Thoracic aorta (tissue), 2 donors: ENCODE results near the gene OPTC. TPM values are rescaled to one million over a fixed set of nuclear protein-coding genes. Genes with fewer than 3 reads are reported as not detected.

Experiments
- ATAC-seq: fragments of 150-250 bp; one replicate; pipeline ENCODE4 v1.8.0; 2017; ENCODE audit warnings: low read depth; ENCODE audit not compliant: insufficient number of reproducible peaks, low FRiP score
- DNase-seq: peaks from one replicate; pipeline ENCODE4 v3.0.0-alpha.2; 2020; ENCODE audit warnings: low spot score
- H3K27ac ChIP-seq, 2 donors: fragments of 200-600 bp; sonication (generic); 1 replicate in 1 of 2; 2 replicates in 1 of 2; pipeline ENCODE4 v1.5.1; 2016; ENCODE audit warnings: mild to moderate bottlenecking in 2 of 2, moderate library complexity in 2 of 2
- H3K27me3 ChIP-seq: fragments of 200-600 bp; sonication (generic); replicated peaks from 2 replicates; pipeline ENCODE4 v1.6.0; 2016; ENCODE audit warnings: mild to moderate bottlenecking; ENCODE audit not compliant: insufficient read depth
- H3K36me3 ChIP-seq: fragments of 200-600 bp; sonication (generic); one replicate; pipeline ENCODE4 v1.5.1; 2016
- H3K4me1 ChIP-seq, 2 donors: fragments of 200-600 bp; sonication (generic); 1 replicate in 1 of 2; 2 replicates in 1 of 2; pipeline versions ENCODE4 v1.5.1 to v1.6.0; 2016; ENCODE audit warnings: low read depth in 2 of 2, mild to moderate bottlenecking in 1 of 2; ENCODE audit not compliant: control insufficient read depth in 1 of 2
- H3K4me3 ChIP-seq: fragments of 200-600 bp; sonication (generic); 2 replicates; pipeline ENCODE4 v1.5.1; 2016; ENCODE audit warnings: mild to moderate bottlenecking
- H3K9me3 ChIP-seq: fragments of 200-600 bp; sonication (generic); 2 replicates; pipeline ENCODE4 v1.5.1; 2016
- CTCF ChIP-seq: fragments of 200-600 bp; sonication (generic); IDR thresholded peaks from one replicate; pipeline ENCODE4 v1.5.1; 2019; ENCODE audit warnings: antibody characterized with exemption
- total RNA-seq, 2 donors: library from RNA; depleted of rRNA; stranded (reverse); fragments of >200 nt; gene quantifications; one replicate each; pipeline versions ENCODE4 v1.1.0 to v1.2.3, GENCODE V29; 2016

The OPTC gene
- total RNA-seq, 2 donors from 2014 or later: not detected

DNA sequence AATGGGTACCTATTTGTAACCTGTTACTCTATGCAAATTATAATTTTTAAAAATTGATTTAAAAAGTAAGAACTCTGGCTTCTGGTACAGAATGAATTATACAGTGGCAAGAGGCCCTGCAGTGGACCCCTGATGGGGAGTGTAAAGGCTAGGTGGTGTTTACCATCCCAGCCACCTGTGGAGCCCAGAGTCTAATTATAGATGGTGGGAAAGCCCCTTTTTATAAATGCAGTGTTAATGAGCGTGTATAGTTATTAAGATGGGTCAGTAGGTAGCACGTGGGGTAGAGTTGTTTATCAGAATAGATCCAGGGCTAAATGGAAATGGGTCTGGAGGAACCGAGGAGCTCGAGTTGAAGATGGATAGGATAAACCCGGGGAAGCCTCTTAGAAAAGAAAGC is 32.2 kb upstream of the OPTC start:
- peak overlapping the region; percentile 68 to 92 for H3K27ac ChIP-seq
- ATAC-seq: no peak
- H3K27me3 ChIP-seq: no peaks in the 10 kb centered on the region
- DNase-seq: no peak
- peaks cover 37 to 47% of the 10 kb centered on the region in 2 donors for H3K4me1 ChIP-seq
- no peak for TF ChIP-seq CTCF
- H3K9me3 ChIP-seq: no peaks in the 10 kb centered on the region
- H3K4me3 ChIP-seq: no peak overlapping the region
- no peaks in the 10 kb centered on the region for H3K36me3 ChIP-seq

GRCh38 chr1:203462143-203462542 is 31.8 kb upstream of the OPTC start:
- DNase-seq: no peak
- Histone ChIP-seq H3K9me3 (no peaks in the 10 kb centered on the region), H3K4me1 (peaks cover 41 to 51% of the 10 kb centered on the region in 2 donors), H3K27ac (peak overlapping the region; percentile 68 to 92), H3K27me3 (no peaks in the 10 kb centered on the region), H3K4me3 (no peak overlapping the region), H3K36me3 (no peaks in the 10 kb centered on the region)
- no peak for TF ChIP-seq CTCF
- ATAC-seq: no peak

DNA sequence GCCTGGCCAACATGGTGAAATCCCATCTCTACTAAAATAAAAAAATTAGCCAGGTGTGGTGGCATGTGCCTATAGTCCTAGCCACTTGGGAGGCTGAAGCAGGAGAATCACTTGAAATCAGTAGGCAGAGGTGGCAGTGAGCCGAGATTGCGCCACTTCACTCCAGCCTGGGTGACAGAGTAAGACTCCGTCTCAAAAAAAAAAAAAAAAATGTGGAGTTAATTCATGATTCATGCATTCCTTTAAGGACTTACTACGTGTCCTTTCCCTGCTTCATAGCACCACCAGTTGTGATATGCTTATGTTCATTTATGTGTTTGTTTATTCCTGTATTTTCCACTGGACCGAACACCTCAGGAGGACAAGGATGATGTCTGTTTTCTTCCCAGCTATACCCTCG is 31.1 kb upstream of the OPTC start:
- Histone ChIP-seq H3K9me3 (no peaks in the 10 kb centered on the region), H3K4me1 (peaks cover 46 to 58% of the 10 kb centered on the region in 2 donors), H3K36me3 (no peaks in the 10 kb centered on the region), H3K27me3 (no peaks in the 10 kb centered on the region), H3K4me3 (no peak overlapping the region), H3K27ac (peak overlapping the region; percentile 92)
- ATAC-seq: peak; percentile 57
- no peak for TF ChIP-seq CTCF
- peak; percentile 82 for DNase-seq

DNA sequence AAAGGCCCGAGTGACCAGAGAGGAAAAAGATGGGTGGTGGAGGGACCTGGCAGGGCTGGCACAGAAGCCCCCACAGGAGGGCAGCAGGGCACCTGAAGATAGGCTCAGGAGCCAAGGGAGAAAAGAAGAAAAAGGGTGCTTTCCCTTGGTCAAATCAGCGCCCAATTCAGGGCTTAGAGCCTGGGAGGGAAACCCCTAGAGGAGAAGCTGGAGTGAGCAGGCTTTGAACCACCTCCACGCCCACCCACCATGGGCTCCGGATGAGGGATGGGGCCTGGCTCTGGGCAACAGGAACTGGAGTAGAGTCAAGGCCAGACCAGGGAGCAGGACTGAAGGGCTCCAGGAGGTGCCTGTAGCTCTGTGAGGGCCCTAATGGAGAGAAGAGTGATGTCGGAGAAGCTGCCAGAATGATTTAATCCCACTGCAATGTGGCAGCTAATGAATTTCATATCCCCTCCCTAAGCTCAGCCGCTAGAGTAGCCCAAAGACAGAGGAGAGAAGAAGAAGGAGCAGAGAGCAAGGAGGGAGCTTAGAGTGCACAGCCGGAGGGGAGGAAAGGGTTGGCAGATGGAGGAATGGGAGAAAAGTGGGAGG is 30.4 kb upstream of the OPTC start:
- no peak for DNase-seq
- H3K27me3 ChIP-seq: no peaks in the 10 kb centered on the region
- H3K27ac ChIP-seq: peak overlapping the region; percentile 92
- ATAC-seq: peak; percentile 25
- no peaks in the 10 kb centered on the region for H3K36me3 ChIP-seq
- no peaks in the 10 kb centered on the region for H3K9me3 ChIP-seq
- peaks cover 51 to 65% of the 10 kb centered on the region in 2 donors for H3K4me1 ChIP-seq
- H3K4me3 ChIP-seq: peak overlapping the region; percentile 17
- no peak for TF ChIP-seq CTCF

- DNase-seq (no peak), ATAC-seq (no peak)
- H3K9me3 ChIP-seq: no peaks in the 10 kb centered on the region
- peak overlapping the region; percentile 17 for H3K4me3 ChIP-seq
- H3K27me3 ChIP-seq: no peaks in the 10 kb centered on the region
- no peaks in the 10 kb centered on the region for H3K36me3 ChIP-seq
- H3K4me1 ChIP-seq: peaks cover 53 to 71% of the 10 kb centered on the region in 2 donors
- H3K27ac ChIP-seq: peak overlapping the region; percentile 92
- TF ChIP-seq CTCF: no peak
Observed at GRCh38 chr1:203464226-203464625, 29.7 kb upstream of the OPTC start.
